ENCODE results near the gene YKT6. TPM values are rescaled to one million over a fixed set of nuclear protein-coding genes. Genes with fewer than 3 reads are reported as not detected.
"Not testable (repeated sequence)": the region's sequence is repeated elsewhere in the genome, so short reads cannot be mapped to it uniquely, and the experiment has no call there.

The YKT6 gene
- total and polyA plus RNA-seq, 2 donors (not counting 1 experiment from before 2014, with no cell fraction given) = 36.5 to 62.3 TPM

GRCh38 chr7:44163591-44163990, 37.2 kb upstream of the YKT6 start:
- H3K4me1 Mint-ChIP-seq = peaks cover 7% of the 10 kb centered on the region
- H3K4me2 ChIP-seq (replicated peaks; ENCODE audit: low read depth, low read length, poor library complexity, severe bottlenecking) = no peak overlapping the region
- no peak overlapping the region for H3K4me3 Mint-ChIP-seq
- no peaks in the 10 kb centered on the region for H3K27me3 ChIP-seq (replicated peaks in 1 of 4; ENCODE audit: control extremely low read depth in 1 of 4, control insufficient read depth in 3 of 4, insufficient read depth in 4 of 4, low read length in 3 of 4)
- ATAC-seq (ENCODE audit: low read depth) (no peak), DNase-seq (no peak)
- H3K9me3 ChIP-seq (ENCODE audit: control extremely low read depth in 1 of 3, control insufficient read depth in 2 of 3, insufficient read depth in 1 of 3, low read length in 2 of 3) = peaks cover 0 to 1% (median 0%) of the 10 kb centered on the region in 3 donors
- TF ChIP-seq EZH2 (IDR thresholded peaks at IDR 0.05; ENCODE audit: borderline replicate concordance, insufficient read depth, low read depth, low read length, poor library complexity, severe bottlenecking) (no peak), CTCF (IDR thresholded peaks at IDR 0.05) (no peak)
- H3K27ac ChIP-seq (ENCODE audit: low read length in 2 of 2) = no peak overlapping the region
- no peak overlapping the region for H2AFZ ChIP-seq (ENCODE audit: insufficient read depth, low read depth, low read length, poor library complexity, severe bottlenecking)
- H3K36me3 ChIP-seq (replicated peaks in 1 of 2; ENCODE audit: control extremely low read depth in 1 of 2, control insufficient read depth in 1 of 2, extremely low read depth in 1 of 2, insufficient read depth in 2 of 2, low read length in 1 of 2) = no peaks in the 10 kb centered on the region
- peaks cover 8% of the 10 kb centered on the region for H3K27me3 Mint-ChIP-seq
- no peak overlapping the region for H3K4me3 ChIP-seq (ENCODE audit: control extremely low read depth in 1 of 5, extremely low read depth in 1 of 5, insufficient read depth in 1 of 5, low read depth in 2 of 5, low read length in 4 of 5)
- H3K9ac ChIP-seq (ENCODE audit: low read length) = no peak overlapping the region
- H4K20me1 ChIP-seq (ENCODE audit: control insufficient read depth, insufficient read depth, low read length, poor library complexity, severe bottlenecking) = no peaks in the 10 kb centered on the region
- intact Hi-C loops (cut with micrococcal nuclease) = no loop called here
- H3K9me3 Mint-ChIP-seq (ENCODE audit: insufficient read depth) = no peaks in the 10 kb centered on the region
- H3K4me1 ChIP-seq (ENCODE audit: control insufficient read depth in 2 of 2, insufficient read depth in 2 of 2, low read length in 2 of 2) = peaks cover 7 to 11% of the 10 kb centered on the region in 2 donors
- no peaks in the 10 kb centered on the region for H3K79me2 ChIP-seq (ENCODE audit: control insufficient read depth, insufficient read depth, low read length)
- ChIA-PET POLR2A (no interaction called here), CTCF (no interaction called here)
- no CpG with 5 or more reads among the region's 1 CpG for WGBS (ENCODE audit: insufficient coverage)
- H3K27ac Mint-ChIP-seq = no peak overlapping the region

GRCh38 chr7:44167920-44168319, 32.9 kb upstream of the YKT6 start:
- intact Hi-C loops (cut with micrococcal nuclease) = no loop called here
- Histone ChIP-seq H4K20me1 (ENCODE audit: control insufficient read depth, insufficient read depth, low read length, poor library complexity, severe bottlenecking) (no peaks in the 10 kb centered on the region), H3K27me3 (replicated peaks in 1 of 4; ENCODE audit: control extremely low read depth in 1 of 4, control insufficient read depth in 3 of 4, insufficient read depth in 4 of 4, low read length in 3 of 4) (peaks cover 0 to 4% (median 0%) of the 10 kb centered on the region in 4 experiments), H3K27ac (ENCODE audit: low read length in 2 of 2) (no peak overlapping the region), H3K9ac (ENCODE audit: low read length) (no peak overlapping the region), H3K4me1 (ENCODE audit: control insufficient read depth in 2 of 2, insufficient read depth in 2 of 2, low read length in 2 of 2) (peaks cover 7 to 13% of the 10 kb centered on the region in 2 donors), H2AFZ (ENCODE audit: insufficient read depth, low read depth, low read length, poor library complexity, severe bottlenecking) (no peak overlapping the region), H3K79me2 (ENCODE audit: control insufficient read depth, insufficient read depth, low read length) (no peaks in the 10 kb centered on the region), H3K4me2 (replicated peaks; ENCODE audit: low read depth, low read length, poor library complexity, severe bottlenecking) (peak overlapping the region; percentile 44), H3K4me3 (ENCODE audit: control extremely low read depth in 1 of 5, extremely low read depth in 1 of 5, insufficient read depth in 1 of 5, low read depth in 2 of 5, low read length in 4 of 5) (no peak overlapping the region), H3K36me3 (replicated peaks in 1 of 2; ENCODE audit: control extremely low read depth in 1 of 2, control insufficient read depth in 1 of 2, extremely low read depth in 1 of 2, insufficient read depth in 2 of 2, low read length in 1 of 2) (no peaks in the 10 kb centered on the region), H3K9me3 (ENCODE audit: control extremely low read depth in 1 of 3, control insufficient read depth in 2 of 3, insufficient read depth in 1 of 3, low read length in 2 of 3) (peaks cover 0 to 1% (median 0%) of the 10 kb centered on the region in 3 donors)
- Mint-ChIP-seq H3K4me3 (no peak overlapping the region), H3K27me3 (peaks cover 8% of the 10 kb centered on the region), H3K27ac (no peak overlapping the region), H3K9me3 (ENCODE audit: insufficient read depth) (no peaks in the 10 kb centered on the region), H3K4me1 (peaks cover 11% of the 10 kb centered on the region)
- ChIA-PET CTCF (no interaction called here), POLR2A (no interaction called here)
- ATAC-seq (ENCODE audit: low read depth) = peak; percentile 45
- TF ChIP-seq EZH2 (IDR thresholded peaks at IDR 0.05; ENCODE audit: borderline replicate concordance, insufficient read depth, low read depth, low read length, poor library complexity, severe bottlenecking) (no peak), CTCF (IDR thresholded peaks at IDR 0.05) (no peak)
- peak; percentile 51 for DNase-seq

DNA sequence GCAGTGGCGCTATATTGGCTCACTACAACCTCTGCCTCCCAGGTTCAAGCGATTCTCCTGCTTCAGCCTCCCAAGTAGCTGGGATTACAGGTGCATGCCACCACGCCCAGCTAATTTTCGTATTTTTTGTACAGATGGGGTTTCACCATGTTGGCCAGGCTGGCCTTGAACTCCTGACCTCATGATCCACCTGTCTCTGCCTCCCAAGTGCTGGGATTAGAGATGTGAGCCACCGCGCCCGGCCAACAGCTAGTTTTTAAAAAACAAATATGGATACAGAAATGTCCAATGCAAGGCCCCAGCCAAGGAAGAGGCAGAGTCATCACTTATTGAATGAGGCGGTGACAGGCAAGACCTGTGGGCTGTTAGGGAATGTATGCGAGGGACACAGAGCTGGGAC, 28.9 kb upstream of the YKT6 start:
- H3K36me3 ChIP-seq (replicated peaks in 1 of 2; ENCODE audit: control extremely low read depth in 1 of 2, control insufficient read depth in 1 of 2, extremely low read depth in 1 of 2, insufficient read depth in 2 of 2, low read length in 1 of 2); H3K4me3 Mint-ChIP-seq; CTCF ChIA-PET; DNase-seq; intact Hi-C loops (cut with micrococcal nuclease); H4K20me1 ChIP-seq (ENCODE audit: control insufficient read depth, insufficient read depth, low read length, poor library complexity, severe bottlenecking); H3K9me3 ChIP-seq (ENCODE audit: control extremely low read depth in 1 of 3, control insufficient read depth in 2 of 3, insufficient read depth in 1 of 3, low read length in 2 of 3); H3K27ac ChIP-seq (ENCODE audit: low read length in 2 of 2); ATAC-seq (ENCODE audit: low read depth); H3K9ac ChIP-seq (ENCODE audit: low read length); H3K9me3 Mint-ChIP-seq (ENCODE audit: insufficient read depth); H3K79me2 ChIP-seq (ENCODE audit: control insufficient read depth, insufficient read depth, low read length); H3K4me3 ChIP-seq (ENCODE audit: control extremely low read depth in 1 of 5, extremely low read depth in 1 of 5, insufficient read depth in 1 of 5, low read depth in 2 of 5, low read length in 4 of 5); H2AFZ ChIP-seq (ENCODE audit: insufficient read depth, low read depth, low read length, poor library complexity, severe bottlenecking); H3K4me2 ChIP-seq (replicated peaks; ENCODE audit: low read depth, low read length, poor library complexity, severe bottlenecking); H3K27ac Mint-ChIP-seq; POLR2A ChIA-PET: not testable (repeated sequence)
- Mint-ChIP-seq H3K4me1 (peaks cover 15% of the 10 kb centered on the region), H3K27me3 (peaks cover 22% of the 10 kb centered on the region)
- 86% methylated on average over 7 of the region's 9 CpGs for WGBS (ENCODE audit: insufficient coverage)
- Histone ChIP-seq H3K4me1 (ENCODE audit: control insufficient read depth in 2 of 2, insufficient read depth in 2 of 2, low read length in 2 of 2) (peaks cover 7 to 13% of the 10 kb centered on the region in 2 donors), H3K27me3 (replicated peaks in 1 of 4; ENCODE audit: control extremely low read depth in 1 of 4, control insufficient read depth in 3 of 4, insufficient read depth in 4 of 4, low read length in 3 of 4) (peaks cover 0 to 16% (median 1%) of the 10 kb centered on the region in 4 experiments)

Measured in B cell (primary cell).